ENCODE measurements around the gene UCN.
"Not testable (repeated sequence)": the region's sequence is repeated elsewhere in the genome, so short reads cannot be mapped to it uniquely, and the experiment has no call there.

Gene UCN

GRCh38 chr2:27271631-27272340 is 36.5 kb downstream of the UCN start:
- Histone ChIP-seq H3F3A (ENCODE audit: low read depth) (no peaks in the 10 kb centered on the region), H4K20me1 (ENCODE audit: insufficient read depth, low read length, poor library complexity, severe bottlenecking) (no peaks in the 10 kb centered on the region), H3K4me1 (ENCODE audit: insufficient read depth, low read length, poor library complexity, severe bottlenecking) (no peaks in the 10 kb centered on the region), H3K9me2 (replicated peaks; ENCODE audit: low read depth, low read length) (no peaks in the 10 kb centered on the region), H3K4me2 (ENCODE audit: low read depth, low read length, poor library complexity, severe bottlenecking) (no peak overlapping the region), H3K9me3 (ENCODE audit: insufficient read depth, low read depth, low read length) (no peaks in the 10 kb centered on the region), H3K27me3 (ENCODE audit: insufficient read depth, low read length, poor library complexity, severe bottlenecking) (no peaks in the 10 kb centered on the region), H3K79me2 (ENCODE audit: insufficient read depth, low read length) (no peaks in the 10 kb centered on the region), H2AFZ (ENCODE audit: low read length) (no peak overlapping the region; the same call in 1 of the 2 replicates), H3K36me3 (ENCODE audit: insufficient read depth, low read length) (no peaks in the 10 kb centered on the region), H3K9ac (ENCODE audit: low read depth, low read length, poor library complexity, severe bottlenecking) (no peak overlapping the region), H3K4me3 (ENCODE audit: low read length, poor library complexity, severe bottlenecking) (no peak overlapping the region)
- TF ChIP-seq CTCF (conservative IDR thresholded peaks at IDR 0.05; ENCODE audit: low read length) (no peak), EZH2phosphoT487 (IDR thresholded peaks at IDR 0.05; ENCODE audit: borderline replicate concordance) (no peak)

- no peaks in the 10 kb centered on the region for H4K20me1 ChIP-seq (ENCODE audit: insufficient read depth, low read length, poor library complexity, severe bottlenecking)
- no peak for TF ChIP-seq EZH2phosphoT487 (IDR thresholded peaks at IDR 0.05; ENCODE audit: borderline replicate concordance)
- no peak overlapping the region for H3K9ac ChIP-seq (ENCODE audit: low read depth, low read length, poor library complexity, severe bottlenecking)
- no peaks in the 10 kb centered on the region for H3K9me2 ChIP-seq (replicated peaks; ENCODE audit: low read depth, low read length)
- H3F3A ChIP-seq (ENCODE audit: low read depth) = no peaks in the 10 kb centered on the region
- no peak overlapping the region for H3K4me3 ChIP-seq (ENCODE audit: low read length, poor library complexity, severe bottlenecking)
- no peaks in the 10 kb centered on the region for H3K79me2 ChIP-seq (ENCODE audit: insufficient read depth, low read length)
- H3K9me3 ChIP-seq (ENCODE audit: insufficient read depth, low read depth, low read length) = no peaks in the 10 kb centered on the region
- H3K27me3 ChIP-seq (ENCODE audit: insufficient read depth, low read length, poor library complexity, severe bottlenecking) = no peaks in the 10 kb centered on the region
- H3K4me1 ChIP-seq (ENCODE audit: insufficient read depth, low read length, poor library complexity, severe bottlenecking) = no peaks in the 10 kb centered on the region
- H3K36me3 ChIP-seq (ENCODE audit: insufficient read depth, low read length) = no peaks in the 10 kb centered on the region
- H3K4me2 ChIP-seq (ENCODE audit: low read depth, low read length, poor library complexity, severe bottlenecking) = no peak overlapping the region
- no peak overlapping the region for H2AFZ ChIP-seq (ENCODE audit: low read length)
These were observed 37.6 kb downstream of the UCN start for GRCh38 chr2:27270670-27271069.

- Histone ChIP-seq H3K27me3 (ENCODE audit: insufficient read depth, low read length, poor library complexity, severe bottlenecking) (no peaks in the 10 kb centered on the region), H4K20me1 (ENCODE audit: insufficient read depth, low read length, poor library complexity, severe bottlenecking) (no peaks in the 10 kb centered on the region), H3K4me2 (ENCODE audit: low read depth, low read length, poor library complexity, severe bottlenecking) (no peak overlapping the region), H3K4me1 (ENCODE audit: insufficient read depth, low read length, poor library complexity, severe bottlenecking) (no peaks in the 10 kb centered on the region), H3K4me3 (ENCODE audit: low read length, poor library complexity, severe bottlenecking) (no peak overlapping the region), H3K9me2 (replicated peaks; ENCODE audit: low read depth, low read length) (no peaks in the 10 kb centered on the region), H3K9me3 (ENCODE audit: insufficient read depth, low read depth, low read length) (no peaks in the 10 kb centered on the region), H3F3A (ENCODE audit: low read depth) (no peaks in the 10 kb centered on the region), H2AFZ (ENCODE audit: low read length) (no peak overlapping the region), H3K79me2 (ENCODE audit: insufficient read depth, low read length) (no peaks in the 10 kb centered on the region), H3K36me3 (ENCODE audit: insufficient read depth, low read length) (no peaks in the 10 kb centered on the region), H3K9ac (ENCODE audit: low read depth, low read length, poor library complexity, severe bottlenecking) (no peak overlapping the region)
- no peak for TF ChIP-seq EZH2phosphoT487 (IDR thresholded peaks at IDR 0.05; ENCODE audit: borderline replicate concordance)
- TF ChIP-seq CTCF (conservative IDR thresholded peaks at IDR 0.05; ENCODE audit: low read length) = no peak
These were observed 38.1 kb downstream of the UCN start for GRCh38 chr2:27270131-27270530.

- not testable (repeated sequence) for H3F3A ChIP-seq (ENCODE audit: low read depth); H3K36me3 ChIP-seq (ENCODE audit: insufficient read depth, low read length); H3K27me3 ChIP-seq (ENCODE audit: insufficient read depth, low read length, poor library complexity, severe bottlenecking)
These were observed 39.9 kb downstream of the UCN start for GRCh38 chr2:27268296-27268695.

More at GRCh38 chr2:27268296-27268695, 39.9 kb downstream of the UCN start:
- H3K9me3 ChIP-seq (ENCODE audit: insufficient read depth, low read depth, low read length); H3K4me3 ChIP-seq (ENCODE audit: low read length, poor library complexity, severe bottlenecking); H3K9ac ChIP-seq (ENCODE audit: low read depth, low read length, poor library complexity, severe bottlenecking); H4K20me1 ChIP-seq (ENCODE audit: insufficient read depth, low read length, poor library complexity, severe bottlenecking); H3K79me2 ChIP-seq (ENCODE audit: insufficient read depth, low read length); H3K4me2 ChIP-seq (ENCODE audit: low read depth, low read length, poor library complexity, severe bottlenecking); H3K4me1 ChIP-seq (ENCODE audit: insufficient read depth, low read length, poor library complexity, severe bottlenecking); H2AFZ ChIP-seq (ENCODE audit: low read length); H3K9me2 ChIP-seq (replicated peaks; ENCODE audit: low read depth, low read length): not testable (repeated sequence)
